H1 (cell line): ENCODE data around the gene ZNF746. TPM values are rescaled to one million over a fixed set of nuclear protein-coding genes. Genes with fewer than 3 reads are reported as not detected.

ENCODE experiments used
- CTCF ChIA-PET: fragments of 300-600 bp; sonication (Branson Sonifier 250); formaldehyde crosslinking; loops from one replicate; lab custom pipeline; 2021; ENCODE audit not compliant: partially characterized antibody; lab: Charles Lee
- POLR2A ChIA-PET: fragments of 300-600 bp; sonication (Branson Sonifier 250); formaldehyde crosslinking; loops from one replicate; lab custom pipeline; 2021; ENCODE audit warnings: inconsistent platforms; ENCODE audit not compliant: partially characterized antibody; lab: Charles Lee
- DNase-seq, 2 experiments: peaks; one replicate each; pipeline versions ENCODE4 v3.0.0 to v3.0.0-alpha.2; 2010 to 2022; ENCODE audit warnings: low spot score in 2 of 2, low read depth in 1 of 2, mixed read lengths in 1 of 2
- FAIRE-seq: peaks from 2 replicates; lab custom pipeline; 2011; peaks lifted over from hg19 to GRCh38; lab: Jason Lieb, UNC
- H2AFZ ChIP-seq: 2 replicates; pipeline ENCODE4 v1.8.1; 2012; ENCODE audit warnings: low read length, inconsistent platforms
- H2AK5ac ChIP-seq: 2 replicates; pipeline ENCODE4 v1.6.1; 2013; ENCODE audit warnings: low read depth, low read length
- H2BK120ac ChIP-seq: replicated peaks from 2 replicates; pipeline ENCODE3; 2013; ENCODE audit warnings: low read depth, low read length, inconsistent platforms
- H2BK12ac ChIP-seq: 2 replicates; pipeline ENCODE4 v1.6.1; 2013; ENCODE audit warnings: low read depth, low read length
- H2BK15ac ChIP-seq: 2 replicates; pipeline ENCODE4 v1.6.1; 2013; ENCODE audit warnings: low read length
- H2BK20ac ChIP-seq: 2 replicates; pipeline ENCODE4 v1.6.1; 2013; ENCODE audit warnings: low read length
- H2BK5ac ChIP-seq: 2 replicates; pipeline ENCODE4 v1.6.1; 2013; ENCODE audit warnings: low read depth, low read length
- H3K14ac ChIP-seq: 2 replicates; pipeline ENCODE4 v1.6.1; 2013; ENCODE audit warnings: inconsistent platforms; ENCODE audit not compliant: insufficient read length
- H3K18ac ChIP-seq: 2 replicates; pipeline ENCODE4 v1.6.1; 2013; ENCODE audit warnings: low read length; ENCODE audit errors: extremely low read depth
- H3K23ac ChIP-seq: 2 replicates; pipeline ENCODE4 v1.6.1; 2013; ENCODE audit warnings: inconsistent platforms; ENCODE audit not compliant: insufficient read length
- H3K23me2 ChIP-seq: 2 replicates; pipeline ENCODE4 v1.6.1; 2013; ENCODE audit warnings: low read depth, low read length
- H3K27ac ChIP-seq: 2 replicates; pipeline ENCODE4 v1.6.1; 2011; ENCODE audit warnings: low read depth, low read length, inconsistent platforms
- H3K27me3 ChIP-seq, 4 experiments: replicated peaks in 1 of 4; 1 replicate in 1 of 4; 2 replicates in 3 of 4; pipeline versions ENCODE4 v1.6.1 to v1.8.1; 2011 to 2013; ENCODE audit warnings: low read length in 3 of 4, mild to moderate bottlenecking in 3 of 4, inconsistent platforms in 2 of 4, mixed read lengths in 2 of 4, moderate library complexity in 1 of 4; ENCODE audit not compliant: control insufficient read depth in 3 of 4, insufficient read depth in 3 of 4; ENCODE audit errors: extremely low read depth in 1 of 4
- H3K36me3 ChIP-seq, 4 experiments: 2 replicates each; pipeline versions ENCODE4 v1.6.1 to v1.8.1; 2011 to 2013; ENCODE audit warnings: mild to moderate bottlenecking in 4 of 4, low read length in 3 of 4, moderate library complexity in 2 of 4, control low read depth in 1 of 4, inconsistent platforms in 1 of 4; ENCODE audit not compliant: insufficient read depth in 4 of 4, control insufficient read depth in 2 of 4
- H3K4ac ChIP-seq: replicated peaks from 2 replicates; pipeline ENCODE3; 2013; ENCODE audit warnings: low read length, low read depth, mixed read lengths, inconsistent platforms; ENCODE audit not compliant: insufficient read length
- H3K4me1 ChIP-seq, 4 experiments: replicated peaks in 1 of 4; 1 replicate in 1 of 4; 2 replicates in 3 of 4; pipeline versions ENCODE4 v1.6.1 to v1.8.1; 2011 to 2013; ENCODE audit warnings: low read length in 3 of 4, inconsistent platforms in 2 of 4, mixed read lengths in 1 of 4; ENCODE audit not compliant: insufficient read depth in 4 of 4, control insufficient read depth in 3 of 4
- H3K4me2 ChIP-seq, 2 experiments: 2 replicates each; pipeline versions ENCODE4 v1.6.1 to v1.8.1; 2011 to 2013; ENCODE audit warnings: low read depth in 2 of 2, low read length in 2 of 2, control low read depth in 1 of 2, inconsistent platforms in 1 of 2, mild to moderate bottlenecking in 1 of 2; ENCODE audit not compliant: insufficient read depth in 1 of 2
- H3K4me3 ChIP-seq, 4 experiments: fragments of 200-600, 300-600 bp in 1 of 4; sonication (generic), shearing (Covaris generic), sonication (Bioruptor Twin) in 1 of 4; 2 replicates each; pipeline versions ENCODE4 v1.5.1 to v1.8.1; 2011 to 2016; ENCODE audit warnings: low read length in 4 of 4, low read depth in 3 of 4, control low read depth in 2 of 4, inconsistent platforms in 2 of 4, mild to moderate bottlenecking in 2 of 4, mixed read lengths in 1 of 4, moderate library complexity in 1 of 4; ENCODE audit not compliant: insufficient read depth in 2 of 4; ENCODE audit errors: extremely low read depth in 1 of 4
- H3K56ac ChIP-seq: replicated peaks from 2 replicates; pipeline ENCODE3; 2013; ENCODE audit warnings: low read depth, mild to moderate bottlenecking, mixed read lengths, low read length, inconsistent platforms; ENCODE audit not compliant: insufficient read length
- H3K79me1 ChIP-seq: 2 replicates; pipeline ENCODE4 v1.6.1; 2013; ENCODE audit warnings: low read depth, low read length, control low read depth
- H3K79me2 ChIP-seq, 2 experiments: 2 replicates each; pipeline versions ENCODE4 v1.6.1 to v1.8.1; 2012 to 2013; ENCODE audit warnings: low read length in 2 of 2, mild to moderate bottlenecking in 2 of 2, inconsistent platforms in 1 of 2; ENCODE audit not compliant: insufficient read depth in 2 of 2, control insufficient read depth in 1 of 2
- H3K9ac ChIP-seq, 4 experiments: replicated peaks in 1 of 4; 1 replicate in 1 of 4; 2 replicates in 3 of 4; pipeline versions ENCODE4 v1.6.1 to v1.8.1; 2011 to 2013; ENCODE audit warnings: low read depth in 3 of 4, low read length in 3 of 4, control low read depth in 2 of 4, mild to moderate bottlenecking in 2 of 4, moderate library complexity in 2 of 4, inconsistent platforms in 1 of 4; ENCODE audit errors: extremely low read depth in 1 of 4
- H3K9me3 ChIP-seq, 2 experiments: 2 replicates each; pipeline versions ENCODE4 v1.6.1 to v1.8.1; 2012 to 2013; ENCODE audit warnings: mild to moderate bottlenecking in 2 of 2, moderate library complexity in 2 of 2, control low read depth in 1 of 2, inconsistent platforms in 1 of 2, low read depth in 1 of 2, low read length in 1 of 2, mixed read lengths in 1 of 2; ENCODE audit not compliant: insufficient read depth in 2 of 2
- H4K20me1 ChIP-seq, 2 experiments: replicated peaks in 1 of 2; 2 replicates each; pipeline versions ENCODE3 to v1.8.1; 2011 to 2013; ENCODE audit warnings: inconsistent platforms in 2 of 2, low read length in 2 of 2, mild to moderate bottlenecking in 1 of 2; ENCODE audit not compliant: insufficient read depth in 2 of 2, control insufficient read depth in 1 of 2
- H4K5ac ChIP-seq: 2 replicates; pipeline ENCODE4 v1.6.1; 2013; ENCODE audit warnings: low read length, low read depth, mixed read lengths, inconsistent platforms; ENCODE audit not compliant: insufficient read length
- H4K8ac ChIP-seq: 2 replicates; pipeline ENCODE4 v1.8.0; 2013; ENCODE audit warnings: mild to moderate bottlenecking, moderate library complexity, low read length, inconsistent platforms; ENCODE audit not compliant: insufficient read depth; ENCODE audit errors: extremely low read depth
- H4K91ac ChIP-seq: replicated peaks from 2 replicates; pipeline ENCODE3; 2013; ENCODE audit warnings: low read length, mixed read lengths, inconsistent platforms; ENCODE audit not compliant: insufficient read length
- JUN ChIP-seq: IDR thresholded peaks from 2 replicates; pipeline ENCODE4 v1.6.1; 2011; ENCODE audit warnings: low read depth, mild to moderate bottlenecking, improper control_type of control experiment, low read length
- MAFK ChIP-seq: IDR thresholded peaks from 2 replicates; pipeline ENCODE4 v1.6.1; 2012; ENCODE audit warnings: low read depth, mild to moderate bottlenecking, improper control_type of control experiment, low read length
- PHF8 ChIP-seq: fragments of 200-600 bp; sonication (generic); conservative IDR thresholded peaks from 2 replicates; pipeline ENCODE4 v1.7.1; 2012; ENCODE audit warnings: low read depth, mild to moderate bottlenecking, inconsistent platforms, low read length, moderate library complexity
- RFX5 ChIP-seq: IDR thresholded peaks from 2 replicates; pipeline ENCODE4 v1.6.1; 2011; ENCODE audit warnings: low read depth, low read length, improper control_type of control experiment, borderline replicate concordance
- SRF ChIP-seq: IDR thresholded peaks from 2 replicates; pipeline ENCODE4 v1.6.1; 2011; ENCODE audit warnings: mild to moderate bottlenecking, low read depth, low read length, moderate library complexity
- TEAD4 ChIP-seq: IDR thresholded peaks from 2 replicates; pipeline ENCODE4 v1.6.1; 2012; ENCODE audit warnings: low read depth, low read length, inconsistent platforms, mixed read lengths
- whole genome bisulfite sequencing, 2 experiments: shearing (Covaris generic) in 1 of 2; methylation state at CpG; one replicate each; pipeline versions ENCODE4 v1.1.6 to v1.1.7; 2013 to 2015; ENCODE audit warnings: low lambda C conversion rate in 2 of 2, mixed read lengths in 2 of 2, inconsistent platforms in 1 of 2, low coverage in 1 of 2, missing lambda C conversion rate in 1 of 2; ENCODE audit not compliant: insufficient replicate concordance in 2 of 2, insufficient coverage in 1 of 2, insufficient read length in 1 of 2; ENCODE audit errors: extremely low coverage in 1 of 2, missing lambda C conversion rate in 1 of 2; 5-methylcytosine and 5-hydroxymethylcytosine counted together
- polyA plus RNA-seq, 7 experiments: library from polyadenylated mRNA; depleted of rRNA in 3 of 7; stranded (reverse) in 5 of 7; unstranded in 2 of 7; fragments of >200 nt in 5 of 7; fragments of 200-250 nt in 2 of 7; gene quantifications; 1 replicate in 5 of 7; 2 replicates in 1 of 7; 4 replicates in 1 of 7; pipeline versions ENCODE4 v1.2.1 to v1.2.3, GENCODE V29; 2011 to 2013; ENCODE audit warnings: missing spikeins in 2 of 7, mixed read lengths in 2 of 7
- total RNA-seq: library from RNA; stranded (reverse); fragmentation: NEBNext Ultra II Directional; extraction: Animal tissue kit (Norgen Biotek cat#: 25700); gene quantifications from 2 replicates; pipeline ENCODE4 v1.2.1, GENCODE V29; 2021

The ZNF746 gene
- total and polyA plus RNA-seq, 2 of the 8 experiments (the other 6 are each of a cell fraction or from before 2014, with no cell fraction given): 7.5 to 15.6 TPM

DNA sequence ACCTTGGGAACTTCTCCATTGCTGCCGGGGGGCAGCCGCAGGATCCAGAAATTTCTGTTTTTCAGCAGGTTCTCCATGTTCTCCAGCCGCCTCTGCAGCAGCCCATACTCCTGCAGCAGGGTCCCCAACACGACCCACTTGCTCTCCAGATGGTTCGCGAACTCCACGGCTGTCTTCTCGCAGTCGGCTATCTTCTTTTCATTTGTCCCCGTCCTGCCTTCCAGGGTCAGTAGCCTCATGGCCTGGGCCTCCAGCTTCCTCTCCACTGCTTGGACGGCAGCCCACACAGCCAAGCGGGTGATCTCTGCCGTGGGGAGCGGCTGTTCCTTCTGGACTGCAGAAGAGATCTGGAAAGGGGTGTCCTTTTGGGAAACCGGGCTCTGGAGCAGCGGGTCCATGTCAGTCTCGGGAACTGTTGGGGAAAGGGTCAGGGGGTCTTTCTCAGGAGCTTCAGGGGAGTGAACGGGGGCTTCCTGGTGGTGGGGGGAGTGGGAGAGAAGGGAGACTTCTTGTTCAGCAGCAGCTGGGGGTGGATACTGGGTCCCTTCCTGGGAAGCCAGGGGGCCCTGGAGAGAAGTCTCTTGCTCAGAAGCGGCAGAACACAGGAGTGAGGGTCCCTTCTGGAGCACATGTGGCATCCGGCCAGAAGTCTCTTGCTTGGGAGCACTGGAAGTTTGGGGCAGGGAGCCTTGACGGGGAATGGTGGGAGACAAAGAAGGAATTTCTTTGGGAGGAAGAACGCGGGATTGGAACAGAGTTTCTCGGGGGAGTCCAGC lies 42.2 kb downstream of the ZNF746 start:
- no peaks in the 10 kb centered on the region; a peak in 1 of 7 replicates for H3K4me1 ChIP-seq
- H3K27ac ChIP-seq: no peak overlapping the region
- H4K91ac ChIP-seq: no peak overlapping the region
- no peaks in the 10 kb centered on the region for H3K79me1 ChIP-seq
- FAIRE-seq (no peak), DNase-seq (peak in 1 of 2 experiments; percentile 20)
- peaks cover 4 to 17% (median 13%) of the 10 kb centered on the region in 4 experiments for H3K27me3 ChIP-seq
- H4K20me1 ChIP-seq: peaks cover 7 to 9% of the 10 kb centered on the region in 2 experiments
- ChIA-PET POLR2A (no interaction called here), CTCF (interaction anchor here (0.6 to 1.7 kb wide), 5 partner anchors 23 to 324 kb away, joined by 3 to 4 read pairs (median 3); no protein-coding TSS in a partner anchor)
- no peak overlapping the region for H4K5ac ChIP-seq
- no peak overlapping the region for H2AK5ac ChIP-seq
- no peak overlapping the region for H2BK5ac ChIP-seq
- peaks cover 3% of the 10 kb centered on the region; the same call in 1 of the 2 replicates for H3K23me2 ChIP-seq
- no peak overlapping the region for H2BK12ac ChIP-seq
- H3K79me2 ChIP-seq: peaks cover 0 to 10% of the 10 kb centered on the region in 2 experiments; a peak in 1 of 4 replicates
- no peak overlapping the region for H3K14ac ChIP-seq
- no peak overlapping the region for H3K4me3 ChIP-seq
- H2BK20ac ChIP-seq: no peak overlapping the region
- peaks cover 0 to 20% (median 12%) of the 10 kb centered on the region in 4 experiments; a peak in 6 of 8 replicates for H3K36me3 ChIP-seq
- no peak overlapping the region for H3K56ac ChIP-seq
- no peak overlapping the region for H2AFZ ChIP-seq
- no peak overlapping the region for H3K18ac ChIP-seq
- H3K23ac ChIP-seq: no peak overlapping the region
- WGBS, 2 experiments: 85% methylated on average over 23 of the region's 24 CpGs; no CpG with 5 or more reads in 1 of the 2 experiments
- no peak overlapping the region for H3K9ac ChIP-seq
- no peak overlapping the region for H2BK120ac ChIP-seq
- no peaks in the 10 kb centered on the region for H3K9me3 ChIP-seq
- H2BK15ac ChIP-seq: no peak overlapping the region
- H4K8ac ChIP-seq: no peak overlapping the region
- H3K4ac ChIP-seq: no peak overlapping the region
- H3K4me2 ChIP-seq: no peak overlapping the region
- TF ChIP-seq RFX5 (no peak), JUN (no peak), MAFK (no peak), SRF (no peak), PHF8 (no peak), TEAD4 (no peak)
